ENCODE measurements around the gene IRGQ.

DNA sequence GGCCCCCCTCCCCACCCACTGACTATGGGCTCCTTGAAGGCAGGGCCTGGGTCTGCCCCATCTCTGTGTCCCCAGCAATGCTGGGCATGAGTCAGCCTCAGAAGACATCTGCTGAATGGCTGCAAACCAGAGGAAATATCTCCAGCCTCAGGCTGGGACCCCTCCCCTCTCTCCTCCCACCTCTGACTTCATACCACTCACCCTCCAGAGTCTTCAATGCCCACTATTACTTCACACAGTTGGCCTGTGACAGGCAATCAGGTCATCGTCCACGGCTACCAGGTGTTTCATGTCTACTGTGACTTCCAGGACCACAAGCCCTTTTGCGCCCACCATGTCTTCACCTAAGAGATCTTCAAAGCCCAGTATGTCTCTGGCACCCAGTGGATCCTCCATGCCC is 15.9 kb upstream of the IRGQ start, which contains the start of gene SRRM5:
- TF ChIP-seq, protein P1, sequence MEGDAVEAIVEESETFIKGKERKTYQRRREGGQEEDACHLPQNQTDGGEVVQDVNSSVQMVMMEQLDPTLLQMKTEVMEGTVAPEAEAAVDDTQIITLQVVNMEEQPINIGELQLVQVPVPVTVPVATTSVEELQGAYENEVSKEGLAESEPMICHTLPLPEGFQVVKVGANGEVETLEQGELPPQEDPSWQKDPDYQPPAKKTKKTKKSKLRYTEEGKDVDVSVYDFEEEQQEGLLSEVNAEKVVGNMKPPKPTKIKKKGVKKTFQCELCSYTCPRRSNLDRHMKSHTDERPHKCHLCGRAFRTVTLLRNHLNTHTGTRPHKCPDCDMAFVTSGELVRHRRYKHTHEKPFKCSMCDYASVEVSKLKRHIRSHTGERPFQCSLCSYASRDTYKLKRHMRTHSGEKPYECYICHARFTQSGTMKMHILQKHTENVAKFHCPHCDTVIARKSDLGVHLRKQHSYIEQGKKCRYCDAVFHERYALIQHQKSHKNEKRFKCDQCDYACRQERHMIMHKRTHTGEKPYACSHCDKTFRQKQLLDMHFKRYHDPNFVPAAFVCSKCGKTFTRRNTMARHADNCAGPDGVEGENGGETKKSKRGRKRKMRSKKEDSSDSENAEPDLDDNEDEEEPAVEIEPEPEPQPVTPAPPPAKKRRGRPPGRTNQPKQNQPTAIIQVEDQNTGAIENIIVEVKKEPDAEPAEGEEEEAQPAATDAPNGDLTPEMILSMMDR (IDR thresholded peaks at IDR 0.05) = no peak
- TF ChIP-seq POLR2A (IDR thresholded peaks at IDR 0.05) = no peak
